Spleen (tissue), 7 donors: ENCODE measurements around the gene RGL1.

Experiments used
- POLR2A ChIP-seq, 3 donors: fragments of 450-650 bp; IDR thresholded peaks; one replicate each; pipeline ENCODE4 v1.5.1; 2017; ENCODE audit warnings: antibody characterized with exemption in 3 of 3, mild to moderate bottlenecking in 1 of 3
- POLR2AphosphoS5 ChIP-seq, 3 donors: sonication (generic); formaldehyde crosslinking; IDR thresholded peaks; one replicate each; pipeline ENCODE4 v1.5.1; 2017; ENCODE audit warnings: antibody characterized with exemption in 3 of 3
- TF ChIP-seq, protein P1 (sequence below), 11 experiments: fragments of 200-600 bp in 7 of 11; fragments of 450-650 bp in 4 of 11; sonication (generic) in 4 of 11; IDR thresholded peaks in 8 of 11; conservative IDR thresholded peaks in 3 of 11; 1 replicate in 7 of 11; 2 replicates in 4 of 11; pipeline versions ENCODE4 v1.4.0 to v1.8.0; 2016 to 2021; ENCODE audit warnings: antibody characterized with exemption in 11 of 11, inconsistent platforms in 4 of 11, mild to moderate bottlenecking in 1 of 11
- donor health status: DM: no; HTN: no; CAD: no; lungs with moderate emphysema.
- donor health status: DM: no; HTN: no; CAD: no.
- donor health status: DM: no; HTN: no; CAD: no.

DNA sequence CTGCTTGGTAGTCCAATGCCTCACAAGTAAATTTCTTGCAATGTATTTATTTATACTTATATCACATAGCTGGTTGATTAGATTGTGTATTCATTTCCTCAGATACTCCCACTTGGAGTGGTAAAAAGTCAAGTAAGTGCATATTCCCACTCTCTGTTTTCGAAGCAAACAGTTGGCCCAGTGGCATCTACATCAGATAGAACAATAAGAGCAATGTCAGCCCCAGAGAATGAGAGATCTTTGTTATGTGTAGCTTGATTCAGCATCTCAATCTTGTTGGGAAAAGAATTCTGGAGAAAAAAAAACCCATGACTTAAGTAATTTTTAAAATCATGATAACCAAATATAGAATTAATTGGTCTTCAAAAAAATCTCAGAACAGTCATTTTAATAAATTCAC lies 25.5 kb downstream of the RGL1 start:
- TF ChIP-seq, protein P1, sequence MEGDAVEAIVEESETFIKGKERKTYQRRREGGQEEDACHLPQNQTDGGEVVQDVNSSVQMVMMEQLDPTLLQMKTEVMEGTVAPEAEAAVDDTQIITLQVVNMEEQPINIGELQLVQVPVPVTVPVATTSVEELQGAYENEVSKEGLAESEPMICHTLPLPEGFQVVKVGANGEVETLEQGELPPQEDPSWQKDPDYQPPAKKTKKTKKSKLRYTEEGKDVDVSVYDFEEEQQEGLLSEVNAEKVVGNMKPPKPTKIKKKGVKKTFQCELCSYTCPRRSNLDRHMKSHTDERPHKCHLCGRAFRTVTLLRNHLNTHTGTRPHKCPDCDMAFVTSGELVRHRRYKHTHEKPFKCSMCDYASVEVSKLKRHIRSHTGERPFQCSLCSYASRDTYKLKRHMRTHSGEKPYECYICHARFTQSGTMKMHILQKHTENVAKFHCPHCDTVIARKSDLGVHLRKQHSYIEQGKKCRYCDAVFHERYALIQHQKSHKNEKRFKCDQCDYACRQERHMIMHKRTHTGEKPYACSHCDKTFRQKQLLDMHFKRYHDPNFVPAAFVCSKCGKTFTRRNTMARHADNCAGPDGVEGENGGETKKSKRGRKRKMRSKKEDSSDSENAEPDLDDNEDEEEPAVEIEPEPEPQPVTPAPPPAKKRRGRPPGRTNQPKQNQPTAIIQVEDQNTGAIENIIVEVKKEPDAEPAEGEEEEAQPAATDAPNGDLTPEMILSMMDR (IDR thresholded peaks at IDR 0.05 in 8 of 11, conservative IDR thresholded peaks at IDR 0.05 in 3 of 11), result no peak
- TF ChIP-seq POLR2A (IDR thresholded peaks at IDR 0.05) (no peak), POLR2AphosphoS5 (IDR thresholded peaks at IDR 0.05) (no peak)
